Bone marrow (tissue), 2 donors: ENCODE results near the gene BCKDHA.

Experiments used
- DNase-seq, 2 donors: peaks; one replicate each; lab custom pipeline; 2025; lab: John Stamatoyannopoulos, UW

The BCKDHA gene

DNA sequence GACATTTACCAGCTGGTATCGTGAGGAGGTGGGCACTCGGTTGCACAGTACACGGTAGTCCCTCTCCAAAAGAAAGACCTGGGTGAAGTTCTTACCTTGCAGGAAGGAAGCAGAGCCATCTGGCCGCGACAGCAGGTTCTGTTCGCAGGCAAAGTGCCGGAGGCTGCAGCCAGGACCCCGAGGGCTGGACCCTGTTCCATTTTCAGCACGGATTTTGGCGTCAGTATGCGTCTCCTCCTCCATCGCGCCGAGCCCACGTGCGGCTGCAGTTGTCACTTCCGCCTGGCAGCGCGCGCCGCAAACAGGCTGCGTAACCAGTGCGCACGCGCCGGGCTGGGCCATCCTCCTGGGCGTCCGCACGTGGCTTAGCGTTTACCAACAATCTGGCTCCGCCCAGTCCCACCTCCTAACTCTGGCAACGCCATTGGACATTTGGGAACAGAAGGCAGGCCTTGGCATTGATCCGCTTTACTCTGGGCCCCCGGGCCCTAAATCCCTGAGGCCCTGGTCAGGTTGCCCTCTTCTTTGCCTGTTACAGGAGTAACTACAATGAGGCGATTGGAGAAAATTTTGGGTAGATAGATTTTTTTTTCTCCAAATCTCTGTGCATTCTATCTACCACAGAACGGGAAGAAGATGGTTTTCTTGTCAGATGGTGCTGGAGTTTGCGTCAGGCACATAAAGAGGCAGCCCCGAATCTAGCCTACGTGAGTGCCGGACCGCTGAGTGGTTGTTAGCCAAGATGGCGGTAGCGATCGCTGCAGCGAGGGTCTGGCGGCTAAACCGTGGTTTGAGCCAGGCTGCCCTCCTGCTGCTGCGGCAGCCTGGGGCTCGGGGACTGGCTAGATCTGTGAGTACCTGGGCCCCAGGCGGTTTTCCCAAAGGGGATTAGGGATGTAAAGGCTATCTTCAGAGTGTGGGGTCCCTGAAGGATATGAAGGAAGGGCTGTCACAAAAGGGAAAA, at the start of gene BCKDHA, which contains the start of gene EXOSC5:
Gene BCKDHA (plus strand): TSS at position 733 of the 964 bp plus-strand sequence. CDS start 10 bp downstream, at position 743.
Gene EXOSC5 (minus strand): TSS at position 274 of the 964 bp plus-strand sequence. CDS start 31 bp downstream, at position 243.
- peak; percentile 89 to 99 for DNase-seq

GRCh38 chr19:41350735-41351338, 46.8 kb upstream of the BCKDHA start:
- DNase-seq = peak in 1 of 2 donors; percentile 70

- peak; percentile 62 to 87 for DNase-seq
Measured at GRCh38 chr19:41351339-41352245, 46.0 kb upstream of the BCKDHA start.

GRCh38 chr19:41352279-41352608, 45.4 kb upstream of the BCKDHA start:
- no peak for DNase-seq

- peak; percentile 48 to 68 for DNase-seq
Measured at GRCh38 chr19:41352609-41353465, 44.8 kb upstream of the BCKDHA start.

DNA sequence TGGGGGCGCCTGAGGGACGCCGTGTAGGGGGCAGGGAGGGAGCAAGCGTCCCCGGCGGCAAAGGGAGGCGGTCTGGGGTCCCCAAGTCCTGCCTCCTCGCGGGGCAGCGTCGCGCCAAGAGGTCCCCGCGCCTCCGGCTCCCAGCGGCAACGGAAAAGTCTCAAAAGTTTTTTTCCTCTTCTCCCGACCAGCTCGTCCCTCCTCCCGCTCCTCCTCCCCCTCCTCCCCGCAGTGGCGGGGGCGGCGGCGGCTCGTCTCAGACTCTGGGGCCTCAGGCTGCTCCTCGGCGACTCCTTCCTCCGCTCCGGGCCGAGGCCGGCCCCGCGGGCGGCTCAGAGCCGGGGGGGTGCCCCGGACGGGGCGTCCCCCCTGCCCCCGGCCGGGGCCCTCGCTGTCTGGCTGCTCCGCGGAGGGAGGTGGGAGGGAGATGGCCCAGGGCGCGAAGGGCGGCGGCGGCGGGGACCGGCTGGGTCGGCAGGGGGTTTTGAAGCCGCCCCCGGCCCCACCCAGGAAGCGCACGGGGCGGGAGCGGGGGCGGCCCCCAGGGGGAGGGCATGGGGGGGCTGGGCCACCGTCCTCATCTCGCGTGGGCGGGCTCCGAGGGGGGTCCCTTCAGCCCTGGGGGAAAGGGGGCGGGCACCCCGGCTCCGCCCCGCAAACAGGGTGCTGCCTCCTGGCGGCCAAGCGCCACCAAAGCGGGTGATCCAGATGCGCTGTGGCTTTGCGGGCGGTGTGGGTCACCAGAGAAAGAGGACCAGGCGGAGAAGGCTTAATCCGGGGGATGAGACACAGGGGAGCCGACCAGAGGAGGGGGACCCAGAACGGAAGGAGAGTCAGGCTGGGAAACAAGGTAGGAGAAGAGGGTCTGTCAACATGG, 43.9 kb upstream of the BCKDHA start, which contains the start of gene TGFB1:
Gene TGFB1 (minus strand): TSS at position 457 of the 877 bp plus-strand sequence. CDS start 878 bp downstream, outside the sequence.
- peak; percentile 72 to 86 for DNase-seq

DNA sequence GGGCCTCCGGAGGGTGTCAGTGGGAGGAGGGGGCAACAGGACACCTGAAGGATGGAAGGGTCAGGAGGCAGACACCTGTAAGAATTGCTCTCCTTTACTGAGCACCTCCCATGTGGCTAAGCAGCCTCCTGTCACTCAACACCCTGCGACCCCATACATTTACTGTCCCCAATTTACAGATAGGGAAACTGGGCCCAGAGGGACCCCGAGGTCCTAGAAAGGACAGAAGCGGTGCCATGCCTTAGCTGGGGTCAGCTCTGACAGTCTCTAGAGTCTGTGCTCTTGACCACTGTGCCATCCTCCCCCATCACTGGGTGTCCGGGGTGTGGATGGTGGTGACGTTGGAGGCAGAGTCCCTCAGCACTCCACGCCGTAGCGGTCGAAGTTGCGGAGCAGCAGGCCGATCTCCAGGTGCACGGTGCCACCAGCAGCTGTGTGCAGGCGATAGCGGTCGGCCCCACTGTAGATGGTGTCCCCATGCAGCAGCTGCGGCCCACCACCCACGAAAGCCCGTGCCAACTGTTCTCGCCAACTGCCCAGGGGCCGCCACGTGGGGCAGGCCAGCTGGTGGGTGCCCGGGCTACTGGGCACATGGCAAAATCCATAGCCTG, 43.2 kb upstream of the BCKDHA start:
- DNase-seq = no peak

DNA sequence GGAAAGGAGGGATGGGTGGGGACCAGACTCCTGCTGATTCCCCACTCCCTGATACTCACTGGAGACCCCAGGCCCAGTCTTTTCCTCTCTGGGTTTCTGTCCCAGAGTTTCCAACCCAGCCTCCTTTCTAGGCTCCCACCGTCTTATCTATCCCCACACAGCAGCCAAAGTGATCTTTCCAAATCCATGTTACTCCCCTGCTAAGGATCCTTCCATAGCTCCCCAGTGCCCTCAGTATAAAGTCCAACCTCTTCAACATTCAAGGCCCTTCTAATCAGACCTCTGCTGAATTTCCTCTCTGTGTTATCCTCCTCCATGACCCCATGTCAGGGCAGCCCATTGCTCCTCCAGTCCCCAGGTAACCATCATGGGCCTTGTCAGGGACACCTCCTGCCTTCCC, 42.6 kb upstream of the BCKDHA start:
- no peak for DNase-seq

GRCh38 chr19:41355802-41356201, 41.8 kb upstream of the BCKDHA start:
- DNase-seq = no peak

- DNase-seq = peak in 1 of 2 donors; percentile 45
Measured at GRCh38 chr19:41356984-41357739, 40.5 kb upstream of the BCKDHA start.

- no peak for DNase-seq
Measured at GRCh38 chr19:41357746-41358145, 39.9 kb upstream of the BCKDHA start.

GRCh38 chr19:41359741-41360140, 37.9 kb upstream of the BCKDHA start:
- no peak for DNase-seq

DNA sequence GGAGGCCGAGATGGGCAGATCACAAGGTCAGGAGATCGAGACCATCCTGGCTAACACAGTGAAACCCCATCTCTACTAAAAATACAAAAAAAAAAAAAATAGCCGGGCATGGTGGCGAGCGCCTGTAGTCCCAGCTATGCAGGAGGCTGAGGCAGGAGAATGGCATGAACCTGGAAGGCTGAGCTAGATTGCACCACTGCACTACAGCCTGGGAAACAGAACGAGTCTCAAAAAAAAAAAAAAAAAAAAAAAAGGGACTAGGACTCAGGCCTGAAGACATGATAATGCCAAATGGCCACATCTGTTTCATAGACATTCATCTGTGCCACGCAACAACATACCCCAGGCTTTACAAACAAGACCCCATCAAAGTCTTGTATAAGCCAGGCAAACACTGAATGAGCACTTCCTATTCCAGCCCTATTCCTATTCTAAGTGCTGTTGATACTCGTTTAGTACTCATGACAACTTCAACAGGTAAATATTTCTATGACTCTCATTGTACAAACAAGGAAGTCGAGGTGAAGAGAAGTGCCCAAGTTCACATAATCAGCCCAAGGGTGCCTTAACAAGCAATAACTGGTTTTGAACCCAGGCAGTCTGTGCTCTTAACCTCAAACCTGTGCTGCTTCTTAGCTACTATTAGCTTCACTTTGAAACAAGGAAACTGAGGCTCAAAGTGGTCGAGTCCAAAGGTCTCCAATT, 35.3 kb upstream of the BCKDHA start:
- no peak for DNase-seq

DNA sequence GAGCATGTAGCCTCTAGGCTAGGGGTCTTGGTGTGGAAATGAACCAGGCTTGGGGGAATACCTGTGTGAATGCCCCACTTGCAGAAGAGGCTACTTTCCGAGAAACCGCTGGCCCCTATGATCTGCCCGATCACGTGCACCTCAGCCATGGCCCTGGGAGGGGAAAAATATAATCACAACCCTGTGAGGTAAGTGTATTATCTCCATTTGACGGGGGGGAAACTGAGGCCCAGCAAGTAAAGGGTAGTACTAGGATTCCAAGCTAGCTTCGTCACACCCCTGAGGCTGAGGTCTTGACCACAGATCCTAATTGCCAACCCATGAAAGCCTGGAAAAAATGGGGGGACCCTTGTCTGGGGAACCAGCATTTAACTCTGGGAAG, 34.3 kb upstream of the BCKDHA start:
- no peak for DNase-seq

DNA sequence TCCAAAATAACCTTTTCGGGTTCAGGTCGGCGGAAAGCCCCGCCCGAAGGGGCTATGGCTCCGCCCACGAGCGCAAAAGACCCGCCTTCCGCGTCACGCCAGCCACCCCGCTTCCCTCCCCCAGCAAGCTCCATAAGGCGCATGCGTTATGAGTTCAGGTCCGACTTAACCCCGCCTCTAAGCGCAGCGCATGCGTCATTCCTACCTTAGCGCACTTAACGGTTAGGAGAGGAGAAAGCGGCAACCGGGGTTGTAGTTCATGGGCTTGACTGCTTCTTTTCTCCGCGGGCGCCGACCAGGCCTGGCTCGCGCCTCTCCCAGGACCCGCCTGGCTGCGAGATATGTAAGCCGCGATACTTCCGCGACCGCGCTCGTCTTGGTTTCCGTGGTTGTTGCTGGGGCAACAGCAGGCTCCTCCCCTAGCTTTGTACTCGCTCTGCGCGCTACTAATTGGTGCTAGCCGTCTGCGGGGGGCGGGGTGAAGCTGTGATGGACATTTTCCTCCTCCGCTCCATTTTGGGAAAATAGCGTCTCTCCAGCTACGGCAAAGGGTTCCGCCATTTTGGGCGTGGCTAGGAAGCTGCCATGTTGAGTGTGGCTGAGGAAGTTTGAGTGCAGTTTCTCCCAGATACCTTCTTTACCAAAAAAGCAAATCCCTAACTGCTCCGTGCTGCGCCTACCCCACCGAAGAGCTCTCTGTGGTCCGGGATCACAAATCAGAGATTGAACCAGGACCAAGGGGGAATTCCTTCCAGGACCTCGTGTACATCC, 33.7 kb upstream of the BCKDHA start, which contains the start of gene B9D2:
Gene B9D2 (minus strand): TSS at position 397 of the 771 bp plus-strand sequence. CDS start 630 bp downstream, outside the sequence.
- peak; percentile 95 to 97 for DNase-seq

DNA sequence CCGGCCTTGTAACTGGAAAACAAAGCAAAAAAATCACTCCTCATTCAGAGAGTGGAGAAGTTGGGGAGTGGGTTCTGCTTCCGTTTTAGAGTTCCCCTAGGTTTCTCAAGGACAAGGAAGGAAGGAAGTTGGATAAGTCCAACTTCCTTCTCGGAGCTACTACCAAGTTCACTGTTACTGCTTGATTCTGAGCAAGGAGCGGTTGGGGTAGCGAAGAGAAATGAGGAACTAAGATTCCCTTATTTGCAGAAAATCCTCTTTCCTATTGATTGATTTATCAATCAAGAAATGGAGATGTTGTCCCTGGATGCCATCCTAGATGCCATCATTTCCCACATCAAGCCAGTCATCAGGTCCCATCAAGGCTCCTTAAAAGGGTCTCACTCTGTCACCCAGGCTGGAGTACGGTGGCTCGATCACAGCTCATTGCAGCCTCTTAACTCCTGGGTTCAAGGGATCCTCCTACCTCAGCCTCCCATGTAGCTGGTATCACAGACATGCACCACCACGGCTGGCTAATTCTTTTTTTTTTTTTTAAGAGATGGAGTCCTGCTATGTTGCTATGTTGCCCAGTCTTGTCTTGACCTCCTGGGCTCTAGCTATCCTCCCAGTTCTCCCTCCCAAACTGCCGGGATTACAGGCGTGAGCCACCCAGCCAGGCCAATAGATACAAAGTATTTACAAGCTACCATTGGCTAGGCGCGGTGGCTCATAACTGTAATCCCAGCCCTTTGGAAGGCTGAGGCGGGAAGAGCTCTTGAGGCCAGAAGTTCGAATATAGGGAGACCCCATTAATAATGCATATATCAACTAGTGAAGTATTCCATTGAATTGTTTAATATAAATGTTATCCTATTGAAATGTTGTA, 32.9 kb upstream of the BCKDHA start:
- DNase-seq = peak in 1 of 2 donors; percentile 57
